Neutrophil (primary cell): Measurements from ENCODE around the gene CCDC7.
"Not testable (repeated sequence)": the region's sequence is repeated elsewhere in the genome, so short reads cannot be mapped to it uniquely, and the experiment has no call there.

Source experiments
- H3K27ac ChIP-seq: fragments of 200-600 bp; sonication (generic); 2 replicates; pipeline ENCODE4 v1.5.1; 2016; ENCODE audit warnings: mild to moderate bottlenecking, moderate library complexity
- H3K27me3 ChIP-seq: fragments of 200-600 bp; sonication (generic); 2 replicates; pipeline ENCODE4 v1.6.0; 2016; ENCODE audit warnings: mild to moderate bottlenecking
- H3K36me3 ChIP-seq: fragments of 200-600 bp; sonication (generic); 2 replicates; pipeline ENCODE4 v1.5.1; 2017
- H3K4me1 ChIP-seq, 2 experiments: fragments of 200-600 bp in 1 of 2; sonication (generic) in 1 of 2; 1 replicate in 1 of 2; 2 replicates in 1 of 2; pipeline versions ENCODE4 v1.5.1 to v1.6.1; 2013 to 2016; ENCODE audit warnings: low read depth in 1 of 2, low read length in 1 of 2, mild to moderate bottlenecking in 1 of 2, moderate library complexity in 1 of 2; ENCODE audit not compliant: control insufficient read depth in 1 of 2, insufficient read depth in 1 of 2
- H3K4me3 ChIP-seq, 2 experiments: fragments of 200-600 bp in 1 of 2; sonication (generic) in 1 of 2; 1 replicate in 1 of 2; 2 replicates in 1 of 2; pipeline ENCODE4 v1.5.1; 2013 to 2016; ENCODE audit warnings: low read depth in 1 of 2, low read length in 1 of 2, mild to moderate bottlenecking in 1 of 2, moderate library complexity in 1 of 2
- H3K9me3 ChIP-seq: fragments of 200-600 bp; sonication (generic); 2 replicates; pipeline ENCODE4 v1.5.1; 2016
- TF ChIP-seq, protein P1 (sequence below): fragments of 200-600 bp; sonication (generic); IDR thresholded peaks from 2 replicates; pipeline ENCODE4 v1.5.1; 2016; ENCODE audit warnings: antibody characterized with exemption

Gene CCDC7

DNA sequence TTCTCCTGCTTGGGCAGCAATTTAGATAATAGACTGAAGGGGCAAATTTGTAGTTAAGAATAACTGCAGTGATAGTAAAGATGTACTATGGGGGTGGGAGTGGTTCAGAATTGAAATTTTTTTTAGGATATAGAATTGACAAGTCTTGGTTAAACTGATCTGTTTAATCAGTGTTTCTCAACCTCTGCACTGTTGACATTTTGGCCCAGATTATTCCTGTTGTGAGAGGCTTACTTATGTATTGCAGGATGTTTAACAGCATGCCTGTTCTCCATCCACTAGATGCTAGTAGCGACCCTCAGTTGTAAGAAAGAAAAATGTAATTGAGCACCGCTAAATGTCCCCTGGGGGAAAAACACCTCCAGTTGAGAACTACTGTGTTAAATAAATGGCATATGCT is 176.5 kb downstream of the CCDC7 start:
- Histone ChIP-seq H3K36me3 (no peaks in the 10 kb centered on the region), H3K9me3 (no peaks in the 10 kb centered on the region), H3K4me1 (no peaks in the 10 kb centered on the region), H3K27me3 (no peaks in the 10 kb centered on the region), H3K4me3 (no peak overlapping the region), H3K27ac (no peak overlapping the region)
- TF ChIP-seq, protein P1, sequence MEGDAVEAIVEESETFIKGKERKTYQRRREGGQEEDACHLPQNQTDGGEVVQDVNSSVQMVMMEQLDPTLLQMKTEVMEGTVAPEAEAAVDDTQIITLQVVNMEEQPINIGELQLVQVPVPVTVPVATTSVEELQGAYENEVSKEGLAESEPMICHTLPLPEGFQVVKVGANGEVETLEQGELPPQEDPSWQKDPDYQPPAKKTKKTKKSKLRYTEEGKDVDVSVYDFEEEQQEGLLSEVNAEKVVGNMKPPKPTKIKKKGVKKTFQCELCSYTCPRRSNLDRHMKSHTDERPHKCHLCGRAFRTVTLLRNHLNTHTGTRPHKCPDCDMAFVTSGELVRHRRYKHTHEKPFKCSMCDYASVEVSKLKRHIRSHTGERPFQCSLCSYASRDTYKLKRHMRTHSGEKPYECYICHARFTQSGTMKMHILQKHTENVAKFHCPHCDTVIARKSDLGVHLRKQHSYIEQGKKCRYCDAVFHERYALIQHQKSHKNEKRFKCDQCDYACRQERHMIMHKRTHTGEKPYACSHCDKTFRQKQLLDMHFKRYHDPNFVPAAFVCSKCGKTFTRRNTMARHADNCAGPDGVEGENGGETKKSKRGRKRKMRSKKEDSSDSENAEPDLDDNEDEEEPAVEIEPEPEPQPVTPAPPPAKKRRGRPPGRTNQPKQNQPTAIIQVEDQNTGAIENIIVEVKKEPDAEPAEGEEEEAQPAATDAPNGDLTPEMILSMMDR = no peak

GRCh38 chr10:32627183-32627582 is 181.2 kb downstream of the CCDC7 start:
- Histone ChIP-seq H3K27me3 (no peaks in the 10 kb centered on the region), H3K4me3 (no peak overlapping the region), H3K27ac (no peak overlapping the region), H3K4me1 (no peaks in the 10 kb centered on the region), H3K9me3 (no peaks in the 10 kb centered on the region), H3K36me3 (no peaks in the 10 kb centered on the region)
- TF ChIP-seq, protein P1 = no peak

- Histone ChIP-seq H3K9me3 (no peaks in the 10 kb centered on the region), H3K36me3 (no peaks in the 10 kb centered on the region), H3K27me3 (no peaks in the 10 kb centered on the region), H3K4me1 (no peaks in the 10 kb centered on the region), H3K4me3 (no peak overlapping the region), H3K27ac (no peak overlapping the region)
- TF ChIP-seq, protein P1 = no peak
These were observed 184.0 kb downstream of the CCDC7 start for GRCh38 chr10:32629910-32630309.

DNA sequence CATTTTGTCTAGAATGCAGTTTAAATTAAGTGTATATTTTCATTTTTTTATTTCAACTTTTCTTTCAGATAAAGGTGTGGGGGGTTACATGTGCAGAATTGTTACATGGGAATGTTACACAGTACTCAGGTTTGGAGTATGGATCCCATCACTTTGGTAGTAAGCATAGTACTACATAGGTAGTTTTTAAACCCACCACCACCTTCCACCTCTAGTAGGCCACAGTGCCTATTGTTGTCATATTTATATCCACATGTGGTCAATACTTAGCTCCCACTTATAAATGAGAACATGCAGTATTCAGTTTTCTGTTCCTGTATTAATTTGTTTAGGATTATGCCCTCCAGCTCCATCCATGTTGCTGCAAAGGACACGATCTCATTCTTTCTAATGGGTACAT is 200.6 kb downstream of the CCDC7 start:
- H3K4me3 ChIP-seq = no peak overlapping the region
- H3K27me3 ChIP-seq = no peaks in the 10 kb centered on the region
- no peaks in the 10 kb centered on the region for H3K9me3 ChIP-seq
- H3K36me3 ChIP-seq = no peaks in the 10 kb centered on the region
- TF ChIP-seq, protein P1 = no peak
- no peaks in the 10 kb centered on the region for H3K4me1 ChIP-seq
- no peak overlapping the region for H3K27ac ChIP-seq

- H3K4me3 ChIP-seq = no peak overlapping the region
- no peaks in the 10 kb centered on the region for H3K4me1 ChIP-seq
- TF ChIP-seq, protein P1 = no peak
- H3K36me3 ChIP-seq = no peaks in the 10 kb centered on the region
- no peaks in the 10 kb centered on the region for H3K9me3 ChIP-seq
- no peak overlapping the region for H3K27ac ChIP-seq
- no peaks in the 10 kb centered on the region for H3K27me3 ChIP-seq
These were observed 204.3 kb downstream of the CCDC7 start for GRCh38 chr10:32650246-32650655.

- H3K36me3 ChIP-seq, H3K9me3 ChIP-seq, H3K27ac ChIP-seq, H3K4me1 ChIP-seq, H3K4me3 ChIP-seq, H3K27me3 ChIP-seq: not testable (repeated sequence)
These were observed 211.5 kb downstream of the CCDC7 start for GRCh38 chr10:32657430-32657829.
